Activated CD4-positive, alpha-beta memory T cell treated with anti-CD3 and anti-CD28 coated beads for 36 hours (primary cell): ENCODE results near the gene LRPPRC. TPM values are rescaled to one million over a fixed set of nuclear protein-coding genes. Genes with fewer than 3 reads are reported as not detected.

ENCODE experiments used
- CTCF ChIA-PET: fragments of 350-600 bp; sonication (Branson Sonifier 250); formaldehyde crosslinking; loops from one replicate; lab custom pipeline; 2021; ENCODE audit warnings: antibody characterized with exemption, inconsistent platforms; lab: Charles Lee
- POLR2A ChIA-PET: fragments of 350-600 bp; sonication (Branson Sonifier 250); formaldehyde crosslinking; loops from one replicate; lab custom pipeline; 2021; ENCODE audit warnings: antibody characterized with exemption; lab: Charles Lee
- DNase-seq: peaks from one replicate; pipeline ENCODE4 v3.0.0-alpha.2; 2020
- H3K27ac Mint-ChIP-seq: one replicate; pipeline ENCODE4 v1.8.0; 2021; ENCODE audit warnings: mixed read lengths
- H3K27me3 Mint-ChIP-seq: one replicate; pipeline ENCODE4 v1.8.0; 2021; ENCODE audit warnings: mixed read lengths
- H3K36me3 Mint-ChIP-seq: one replicate; pipeline ENCODE4 v1.8.0; 2021; ENCODE audit warnings: mixed read lengths
- H3K4me1 Mint-ChIP-seq: one replicate; pipeline ENCODE4 v1.8.0; 2021; ENCODE audit warnings: low read depth, mixed read lengths
- H3K4me3 Mint-ChIP-seq: one replicate; pipeline ENCODE4 v1.8.0; 2021; ENCODE audit warnings: mild to moderate bottlenecking, mixed read lengths
- H3K9me3 Mint-ChIP-seq: one replicate; pipeline ENCODE4 v1.8.0; 2021; ENCODE audit warnings: mixed read lengths
- intact Hi-C: fragments of 100-400 bp; cut with micrococcal nuclease; formaldehyde crosslinking; loops from one replicate; pipeline ENCODE4 v1.15.1; 2023
- total RNA-seq, 2 experiments: library from RNA; stranded (reverse); gene quantifications; one replicate each; pipeline ENCODE4 v1.2.3, GENCODE V29; 2021

The LRPPRC gene
- total RNA-seq, 2 experiments from 2014 or later: 141 to 144 TPM

DNA sequence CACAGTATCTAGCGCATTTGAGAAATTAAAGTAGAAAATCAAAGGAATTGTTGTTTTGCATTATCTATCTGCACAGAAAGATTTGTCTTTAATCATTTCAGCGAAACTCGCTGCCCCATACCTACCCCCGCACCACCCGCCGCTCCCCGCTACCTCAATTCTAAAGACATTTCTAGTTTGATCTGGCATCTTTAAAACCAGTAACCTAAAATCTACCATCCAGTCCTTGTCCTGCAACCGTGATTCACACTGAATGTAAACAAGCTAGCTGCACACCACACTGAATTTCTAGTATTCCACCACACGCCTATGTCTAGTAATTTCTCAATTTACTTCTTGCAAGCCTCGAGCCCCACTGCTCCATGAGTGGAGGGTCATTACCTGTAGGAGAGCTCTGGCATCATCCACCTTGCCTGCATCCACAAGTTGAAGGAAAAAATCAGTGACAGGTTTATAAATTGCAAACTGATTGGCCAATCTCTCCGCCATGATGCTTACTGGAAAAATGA, 96.9 kb downstream of the LRPPRC start:
- H3K27me3 Mint-ChIP-seq: no peaks in the 10 kb centered on the region
- no peaks in the 10 kb centered on the region for H3K9me3 Mint-ChIP-seq
- intact Hi-C loops: no loop called here
- DNase-seq: no peak
- no peak overlapping the region for H3K27ac Mint-ChIP-seq
- no peaks in the 10 kb centered on the region for H3K4me1 Mint-ChIP-seq
- no peak overlapping the region for H3K4me3 Mint-ChIP-seq
- H3K36me3 Mint-ChIP-seq: peaks cover 39% of the 10 kb centered on the region
- ChIA-PET POLR2A (no interaction called here), CTCF (interaction anchor here (0.6 kb wide), 1 partner anchor 107 kb away, joined by 3 read pairs; no protein-coding TSS in a partner anchor)

DNA sequence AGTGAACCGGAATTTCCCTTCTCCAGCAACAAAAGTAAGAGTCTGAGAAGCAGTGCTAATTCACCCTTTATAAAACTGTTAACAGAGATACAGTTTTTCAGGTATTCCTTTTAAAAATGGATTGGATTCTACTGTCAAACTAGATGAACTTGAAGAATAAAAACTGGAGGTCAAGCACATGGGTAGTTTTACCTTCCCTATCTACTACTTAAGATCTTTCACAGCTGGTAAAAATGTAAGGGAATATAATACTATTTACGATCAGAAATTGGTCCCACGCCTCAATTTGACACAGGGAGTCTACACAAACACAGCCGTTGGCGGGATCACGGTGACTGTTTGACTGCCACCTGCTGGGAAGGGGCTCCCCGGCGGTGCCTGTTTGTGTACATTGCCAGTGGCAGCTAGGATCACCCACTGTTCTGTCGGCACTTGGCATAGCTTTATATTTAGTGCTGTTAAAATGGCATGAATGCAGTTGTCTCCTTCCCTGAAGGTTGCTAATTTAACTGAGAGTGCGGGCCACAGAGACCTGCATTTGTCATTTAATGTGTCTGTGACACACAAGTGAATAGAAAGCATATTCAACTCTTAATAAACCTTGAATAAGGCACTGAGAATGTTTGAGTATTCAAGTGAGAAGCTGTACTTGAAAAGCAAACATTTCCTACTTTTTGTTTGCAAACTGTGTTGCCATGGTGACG, 97.5 kb downstream of the LRPPRC start:
- ChIA-PET POLR2A (no interaction called here), CTCF (no interaction called here)
- Mint-ChIP-seq H3K27ac (no peak overlapping the region), H3K36me3 (peaks cover 43% of the 10 kb centered on the region), H3K4me3 (no peak overlapping the region), H3K4me1 (no peaks in the 10 kb centered on the region), H3K9me3 (no peaks in the 10 kb centered on the region), H3K27me3 (no peaks in the 10 kb centered on the region)
- no peak for DNase-seq
- intact Hi-C loops: no loop called here

DNA sequence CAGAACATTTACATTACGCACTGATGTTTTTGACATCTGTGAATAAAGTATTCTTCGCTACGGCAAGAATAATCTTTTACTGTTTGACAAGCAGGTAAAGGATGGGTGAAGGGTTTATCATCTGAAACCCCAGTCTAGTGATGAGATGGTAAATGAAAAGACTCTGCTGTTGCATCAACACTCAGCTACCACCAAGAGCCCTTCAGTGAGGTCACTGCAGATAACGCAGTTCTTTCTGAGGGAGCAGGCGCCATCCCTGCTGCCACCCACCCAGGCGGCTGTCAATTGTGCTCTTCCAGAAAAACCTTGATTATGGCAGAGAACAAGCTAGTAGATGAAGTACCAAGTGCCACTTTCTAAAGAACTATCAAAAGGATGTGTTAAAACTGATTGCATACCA, 98.3 kb downstream of the LRPPRC start:
- CTCF ChIA-PET: no interaction called here
- Mint-ChIP-seq H3K4me1 (no peaks in the 10 kb centered on the region), H3K36me3 (peaks cover 45% of the 10 kb centered on the region), H3K27ac (no peak overlapping the region), H3K4me3 (no peak overlapping the region), H3K27me3 (no peaks in the 10 kb centered on the region), H3K9me3 (no peaks in the 10 kb centered on the region)
- POLR2A ChIA-PET: no interaction called here
- intact Hi-C loops: no loop called here
- no peak for DNase-seq

DNA sequence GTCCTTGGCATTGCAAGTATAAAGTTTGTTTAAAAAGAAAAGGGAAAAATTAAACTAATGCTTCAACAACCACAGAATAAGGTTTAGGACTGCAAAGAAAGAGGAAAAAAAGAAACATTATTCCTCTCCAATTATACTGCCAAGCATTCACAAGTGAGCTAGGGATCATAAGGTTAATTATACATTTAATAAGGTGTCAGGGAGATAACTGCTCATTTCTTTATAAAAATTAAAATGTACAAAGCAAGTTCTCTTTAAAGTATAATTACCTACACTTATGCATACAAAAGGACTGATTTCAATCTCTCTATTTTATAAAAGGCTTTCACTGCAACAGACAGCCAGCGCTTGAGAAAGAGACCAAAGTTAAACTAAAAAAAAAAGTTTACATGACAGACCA, 98.9 kb downstream of the LRPPRC start:
- Mint-ChIP-seq H3K36me3 (peaks cover 49% of the 10 kb centered on the region), H3K27ac (no peak overlapping the region), H3K27me3 (no peaks in the 10 kb centered on the region), H3K4me3 (no peak overlapping the region), H3K4me1 (no peaks in the 10 kb centered on the region), H3K9me3 (no peaks in the 10 kb centered on the region)
- intact Hi-C loops: no loop called here
- CTCF ChIA-PET: no interaction called here
- DNase-seq: no peak
- POLR2A ChIA-PET: no interaction called here

DNA sequence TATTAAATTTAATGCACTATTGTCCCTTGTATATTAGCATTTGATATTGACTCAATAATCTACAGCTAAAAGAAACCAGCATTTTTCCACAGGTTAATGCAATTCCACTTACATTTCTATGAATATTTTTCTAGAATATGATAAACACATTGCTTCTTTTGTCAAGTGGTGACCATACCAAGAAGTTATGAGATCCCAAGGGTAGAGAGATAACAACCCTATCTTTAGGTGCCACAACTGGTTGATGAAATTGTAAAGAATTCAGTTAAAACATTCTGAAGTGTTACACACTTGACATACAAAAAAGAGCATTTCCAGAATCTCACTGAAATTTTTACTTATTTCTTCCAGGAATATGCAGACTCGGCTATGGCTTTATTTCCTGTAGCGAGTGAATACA, 101.0 kb downstream of the LRPPRC start:
- no peaks in the 10 kb centered on the region for H3K9me3 Mint-ChIP-seq

DNA sequence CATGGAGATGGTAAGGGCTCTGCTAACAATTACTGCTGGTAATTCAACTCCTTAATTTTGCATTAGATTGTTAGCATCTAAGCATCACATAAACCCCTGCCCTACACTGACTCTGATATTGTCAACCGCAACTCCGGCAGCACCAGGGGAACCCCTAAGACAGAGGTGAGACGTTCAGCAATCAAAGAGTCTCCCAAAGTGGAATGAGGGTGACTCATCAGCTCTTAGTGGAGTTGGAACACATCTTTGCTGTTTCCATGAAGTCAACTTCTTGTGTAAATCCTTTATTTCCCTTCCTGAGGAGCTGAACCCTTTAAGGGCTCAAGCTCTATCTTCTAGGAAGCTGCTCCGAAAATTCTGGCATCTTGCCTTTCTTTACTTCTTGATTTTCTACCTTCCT, 104.9 kb downstream of the LRPPRC start:
- no peak for DNase-seq
- ChIA-PET POLR2A (no interaction called here), CTCF (interaction anchor here (1.6 kb wide), 1 partner anchor 13 kb away, joined by 6 read pairs; no protein-coding TSS in a partner anchor)
- Mint-ChIP-seq H3K36me3 (peaks cover 62% of the 10 kb centered on the region), H3K4me3 (no peak overlapping the region), H3K27ac (no peak overlapping the region), H3K4me1 (peaks cover 2% of the 10 kb centered on the region), H3K9me3 (no peaks in the 10 kb centered on the region), H3K27me3 (no peaks in the 10 kb centered on the region)
- intact Hi-C loops: no loop called here

More for the DNA sequence above, 101.0 kb downstream of the LRPPRC start:
- CTCF ChIA-PET: no interaction called here
- H3K4me1 Mint-ChIP-seq: no peaks in the 10 kb centered on the region
- H3K27me3 Mint-ChIP-seq: no peaks in the 10 kb centered on the region
- no peak overlapping the region for H3K27ac Mint-ChIP-seq
- intact Hi-C loops: no loop called here
- DNase-seq: no peak
- H3K36me3 Mint-ChIP-seq: peaks cover 56% of the 10 kb centered on the region
- H3K4me3 Mint-ChIP-seq: no peak overlapping the region
- POLR2A ChIA-PET: no interaction called here

DNA sequence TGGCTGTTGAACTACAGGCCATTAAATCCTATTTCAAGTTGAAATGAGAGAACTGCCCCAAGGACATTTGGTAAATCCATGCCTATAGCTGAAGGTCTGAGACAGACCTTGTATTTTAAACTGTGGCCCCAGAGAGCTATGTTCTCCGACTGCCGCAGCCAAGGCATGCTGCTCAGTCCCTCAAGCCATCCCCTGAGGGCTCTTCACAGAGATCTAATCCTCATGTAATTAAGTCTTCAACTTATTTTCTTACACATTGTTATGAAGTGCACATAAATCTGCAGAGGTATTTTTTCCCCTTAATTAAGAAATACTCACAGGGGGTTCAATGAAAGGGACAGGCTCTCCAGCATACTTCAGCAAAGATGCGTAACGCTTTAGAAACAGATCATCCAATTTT, 106.4 kb downstream of the LRPPRC start:
- Mint-ChIP-seq H3K9me3 (no peaks in the 10 kb centered on the region), H3K4me1 (peaks cover 2% of the 10 kb centered on the region), H3K27me3 (no peaks in the 10 kb centered on the region), H3K27ac (no peak overlapping the region), H3K36me3 (peaks cover 55% of the 10 kb centered on the region), H3K4me3 (no peak overlapping the region)
- intact Hi-C loops: no loop called here
- POLR2A ChIA-PET: no interaction called here
- DNase-seq: no peak
- CTCF ChIA-PET: interaction anchor here (2.0 kb wide), 1 partner anchor 12 kb away, joined by 12 read pairs; no protein-coding TSS in a partner anchor

DNA sequence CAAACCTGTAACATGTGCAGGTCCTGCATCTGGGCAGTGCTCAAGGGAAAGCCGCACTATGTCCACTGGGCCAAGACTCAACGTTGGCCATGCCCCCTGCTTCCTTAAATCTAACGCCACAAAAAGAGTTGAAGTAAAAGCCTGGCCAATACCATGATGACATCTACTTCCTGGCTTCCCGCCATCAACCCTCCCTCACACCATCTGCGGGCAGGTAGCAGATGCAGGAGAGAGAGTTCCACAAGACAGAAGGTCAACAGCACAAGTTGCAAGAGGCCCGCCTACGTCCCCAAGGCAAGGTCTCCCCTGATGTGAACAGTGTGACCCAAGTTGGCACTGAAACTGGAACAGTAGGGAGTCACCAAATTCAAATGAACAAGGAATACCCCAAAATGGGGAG, 108.6 kb downstream of the LRPPRC start:
- Mint-ChIP-seq H3K27ac (no peak overlapping the region), H3K4me1 (peaks cover 2% of the 10 kb centered on the region), H3K9me3 (no peaks in the 10 kb centered on the region), H3K36me3 (peaks cover 40% of the 10 kb centered on the region), H3K4me3 (no peak overlapping the region), H3K27me3 (no peaks in the 10 kb centered on the region)
- no peak for DNase-seq
- POLR2A ChIA-PET: no interaction called here
- CTCF ChIA-PET: interaction anchor here (1.5 kb wide), 1 partner anchor 13 kb away, joined by 3 read pairs; no protein-coding TSS in a partner anchor
- intact Hi-C loops: no loop called here

DNA sequence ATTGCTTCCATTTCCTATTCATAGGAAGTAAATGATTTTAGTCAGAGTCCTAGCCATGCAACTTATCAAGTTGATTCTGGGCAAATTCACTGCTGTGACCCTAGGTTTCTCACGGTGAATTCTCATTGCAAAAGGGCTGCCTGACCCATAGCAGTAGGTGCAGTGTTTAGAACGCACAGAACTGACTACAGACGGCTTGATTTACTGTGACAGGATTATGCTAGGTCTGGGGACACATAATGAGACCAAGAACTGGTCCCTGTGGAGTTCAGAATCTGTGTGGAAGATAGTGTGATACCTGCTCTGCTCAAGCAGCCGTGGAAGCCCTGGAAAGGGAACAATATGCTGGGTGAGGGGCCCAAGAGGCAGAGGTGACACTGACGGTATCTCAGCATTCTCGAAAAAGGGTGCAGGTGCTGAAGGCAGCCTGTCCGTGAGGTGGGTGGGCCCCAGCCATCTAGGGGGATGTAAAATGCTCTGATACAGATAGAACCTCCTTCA, 110.6 kb downstream of the LRPPRC start:
- ChIA-PET CTCF (no interaction called here), POLR2A (no interaction called here)
- no peak overlapping the region for H3K4me3 Mint-ChIP-seq
- H3K4me1 Mint-ChIP-seq: peaks cover 2% of the 10 kb centered on the region
- H3K27me3 Mint-ChIP-seq: no peaks in the 10 kb centered on the region
- no peak overlapping the region for H3K27ac Mint-ChIP-seq
- H3K36me3 Mint-ChIP-seq: peaks cover 29% of the 10 kb centered on the region
- H3K9me3 Mint-ChIP-seq: no peaks in the 10 kb centered on the region
- intact Hi-C loops: no loop called here
- DNase-seq: no peak

DNA sequence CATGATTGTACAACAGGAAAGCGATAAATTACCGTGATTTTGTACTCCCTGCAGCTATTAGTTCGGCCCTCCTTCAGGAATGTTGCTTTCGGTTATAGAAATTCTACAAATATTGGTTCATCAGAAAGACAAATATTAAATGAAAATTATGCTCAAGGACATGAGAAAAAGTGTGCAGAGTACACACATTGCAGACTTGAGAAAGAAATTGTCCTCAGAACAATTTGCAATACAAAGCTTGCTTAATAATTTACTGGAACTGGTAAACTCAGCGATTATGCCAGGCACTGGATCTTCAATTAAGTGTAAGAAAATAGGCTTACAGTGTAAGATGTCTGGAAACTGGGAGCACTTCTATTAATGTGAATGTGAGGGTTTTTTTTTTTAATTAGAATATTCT, 111.1 kb downstream of the LRPPRC start:
- no peak for DNase-seq
- Mint-ChIP-seq H3K4me1 (peaks cover 2% of the 10 kb centered on the region), H3K4me3 (no peak overlapping the region), H3K36me3 (peaks cover 24% of the 10 kb centered on the region), H3K27ac (no peak overlapping the region), H3K27me3 (no peaks in the 10 kb centered on the region), H3K9me3 (no peaks in the 10 kb centered on the region)
- intact Hi-C loops: no loop called here
- ChIA-PET POLR2A (no interaction called here), CTCF (no interaction called here)

DNA sequence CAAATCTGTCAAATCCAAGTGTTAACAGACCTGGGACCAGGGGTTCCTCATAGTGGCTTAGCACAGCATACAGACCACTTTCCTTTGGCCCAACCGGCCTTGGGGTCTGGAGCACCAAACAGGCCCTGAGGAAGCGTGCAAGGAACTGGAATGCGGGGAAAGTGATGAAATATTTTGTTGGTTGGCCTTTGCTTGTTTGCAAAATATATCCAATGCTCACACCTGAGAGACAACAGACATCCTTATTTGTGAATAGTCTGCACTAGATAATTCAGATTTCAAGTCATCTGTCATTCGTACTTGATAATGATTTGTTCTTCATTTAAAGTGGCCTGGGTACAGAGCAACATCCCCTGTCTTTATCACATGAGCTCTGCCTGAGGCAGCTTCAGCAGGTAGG, 113.5 kb downstream of the LRPPRC start:
- DNase-seq: no peak
- ChIA-PET CTCF (no interaction called here), POLR2A (no interaction called here)
- peaks cover 5% of the 10 kb centered on the region for H3K4me1 Mint-ChIP-seq
- H3K4me3 Mint-ChIP-seq: no peak overlapping the region
- intact Hi-C loops: no loop called here
- peaks cover 2% of the 10 kb centered on the region for H3K27me3 Mint-ChIP-seq
- no peaks in the 10 kb centered on the region for H3K9me3 Mint-ChIP-seq
- peaks cover 3% of the 10 kb centered on the region for H3K36me3 Mint-ChIP-seq
- H3K27ac Mint-ChIP-seq: no peak overlapping the region

DNA sequence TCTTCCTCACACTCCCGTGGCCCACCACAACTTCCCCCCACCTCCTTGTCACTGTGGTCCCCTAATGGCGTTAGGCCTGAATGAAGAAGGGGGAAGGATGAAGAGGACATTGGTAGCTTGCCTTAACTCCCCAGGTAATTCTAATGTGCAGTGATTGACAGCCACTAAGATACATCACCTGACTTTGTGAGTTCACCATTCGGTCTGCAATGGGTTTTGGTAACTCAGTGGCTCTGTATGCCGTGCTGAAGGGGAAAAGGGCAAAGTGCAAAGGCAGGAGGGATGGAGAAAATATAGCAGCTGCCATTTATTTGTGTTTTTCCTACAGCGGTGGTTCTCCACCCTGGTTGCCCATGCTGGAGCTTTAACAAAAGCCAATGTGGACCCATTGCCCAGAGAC, 114.8 kb downstream of the LRPPRC start:
- POLR2A ChIA-PET: no interaction called here
- intact Hi-C loops: no loop called here
- Mint-ChIP-seq H3K4me1 (peaks cover 3% of the 10 kb centered on the region), H3K4me3 (no peak overlapping the region), H3K27ac (no peak overlapping the region), H3K9me3 (no peaks in the 10 kb centered on the region), H3K36me3 (no peaks in the 10 kb centered on the region), H3K27me3 (peaks cover 6% of the 10 kb centered on the region)
- CTCF ChIA-PET: interaction anchor here (1.5 kb wide), 1 partner anchor 163 kb away, joined by 3 read pairs; no protein-coding TSS in a partner anchor
- DNase-seq: no peak

DNA sequence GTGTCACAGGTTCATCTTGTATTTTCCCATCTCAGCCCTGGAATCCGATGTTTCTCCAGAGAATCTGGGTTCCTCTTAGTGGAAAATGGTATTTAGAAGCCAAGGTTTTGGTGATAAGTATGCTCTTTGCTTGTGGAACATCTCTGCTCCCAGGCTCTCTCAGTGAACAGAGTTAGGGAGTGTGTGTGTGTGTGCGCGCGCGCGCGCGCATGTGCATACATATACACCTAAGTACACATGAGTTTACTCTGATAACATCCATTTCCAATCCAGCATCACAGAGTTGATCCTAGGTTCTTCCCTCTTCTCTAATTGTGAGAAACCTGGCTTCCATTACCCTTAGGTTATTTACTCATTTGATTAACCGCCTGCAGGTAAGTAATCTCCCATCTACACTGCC, 115.3 kb downstream of the LRPPRC start:
- intact Hi-C loops: no loop called here
- Mint-ChIP-seq H3K27ac (no peak overlapping the region), H3K4me1 (peaks cover 3% of the 10 kb centered on the region), H3K9me3 (no peaks in the 10 kb centered on the region), H3K36me3 (no peaks in the 10 kb centered on the region), H3K4me3 (no peak overlapping the region), H3K27me3 (peaks cover 6% of the 10 kb centered on the region)
- no peak for DNase-seq
- ChIA-PET POLR2A (no interaction called here), CTCF (interaction anchor here (1.5 kb wide), 1 partner anchor 163 kb away, joined by 3 read pairs; no protein-coding TSS in a partner anchor)
